BE2C (cell line): ENCODE results near the gene SMYD4.
"Not testable (repeated sequence)": the region's sequence is repeated elsewhere in the genome, so short reads cannot be mapped to it uniquely, and the experiment has no call there.

Experiments
- DNase-seq: peaks from one replicate; pipeline ENCODE4 v3.0.0-alpha.2; 2020
- H3K27me3 ChIP-seq: fragments of 250-450 bp; sonication (Bioruptor Pico); 2 replicates; pipeline ENCODE4 v1.5.1; 2020; ENCODE audit warnings: mild to moderate bottlenecking
- H3K36me3 ChIP-seq: fragments of 250-450 bp; sonication (Bioruptor Pico); 2 replicates; pipeline ENCODE4 v1.5.1; 2020; ENCODE audit warnings: mild to moderate bottlenecking
- H3K4me1 ChIP-seq: fragments of 250-450 bp; sonication (Bioruptor Pico); 2 replicates; pipeline ENCODE4 v1.5.1; 2020
- H3K4me3 ChIP-seq: 2 replicates; pipeline ENCODE4 v1.5.1; 2011; ENCODE audit warnings: low read depth, low read length
- H3K9me3 ChIP-seq: fragments of 250-450 bp; sonication (Bioruptor Pico); 2 replicates; pipeline ENCODE4 v1.5.1; 2020
- CTCF ChIP-seq: IDR thresholded peaks from 2 replicates; pipeline ENCODE4 v1.5.1; 2012; ENCODE audit warnings: mild to moderate bottlenecking, low read depth, low read length

The SMYD4 gene

GRCh38 chr17:1800712-1801111, 29.0 kb downstream of the SMYD4 start:
- DNase-seq = no peak
- no peak for TF ChIP-seq CTCF
- Histone ChIP-seq H3K9me3 (no peaks in the 10 kb centered on the region), H3K36me3 (no peaks in the 10 kb centered on the region), H3K27me3 (no peaks in the 10 kb centered on the region), H3K4me3 (no peak overlapping the region), H3K4me1 (no peaks in the 10 kb centered on the region)

GRCh38 chr17:1800240-1800639, 29.5 kb downstream of the SMYD4 start:
- DNase-seq = no peak
- H3K4me3 ChIP-seq = no peak overlapping the region
- no peak for TF ChIP-seq CTCF
- no peaks in the 10 kb centered on the region for H3K36me3 ChIP-seq
- H3K4me1 ChIP-seq = no peaks in the 10 kb centered on the region
- H3K27me3 ChIP-seq = no peaks in the 10 kb centered on the region
- H3K9me3 ChIP-seq = no peaks in the 10 kb centered on the region

GRCh38 chr17:1797846-1798245, 31.9 kb downstream of the SMYD4 start:
- not testable (repeated sequence) for H3K36me3 ChIP-seq, H3K4me3 ChIP-seq, H3K4me1 ChIP-seq, H3K27me3 ChIP-seq, H3K9me3 ChIP-seq, DNase-seq

GRCh38 chr17:1797323-1797722, 32.4 kb downstream of the SMYD4 start:
- peaks cover under 1% of the 10 kb centered on the region; the same call in 1 of the 2 replicates for H3K4me1 ChIP-seq
- H3K27me3 ChIP-seq = no peaks in the 10 kb centered on the region
- TF ChIP-seq CTCF = no peak
- no peaks in the 10 kb centered on the region for H3K9me3 ChIP-seq
- no peak overlapping the region for H3K4me3 ChIP-seq
- H3K36me3 ChIP-seq = no peaks in the 10 kb centered on the region
- peak; percentile 23 for DNase-seq

DNA sequence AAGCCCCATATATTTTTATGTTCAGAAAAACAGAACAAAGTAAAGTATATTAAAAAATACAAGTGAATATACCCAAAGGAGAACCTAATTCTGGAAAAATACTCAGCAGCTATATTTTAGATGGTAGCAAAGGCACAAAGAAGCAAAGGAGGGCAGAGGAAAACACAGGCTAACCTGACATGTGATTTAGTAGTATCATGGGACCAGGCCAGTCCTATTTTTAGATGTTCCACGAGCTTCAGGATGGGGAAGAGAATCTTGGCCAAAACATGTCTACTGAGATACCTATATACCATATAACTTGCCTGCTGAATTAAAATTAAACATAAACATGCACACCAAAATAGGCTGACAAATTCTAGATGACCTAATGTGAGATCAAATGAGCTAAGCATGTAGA, 32.9 kb downstream of the SMYD4 start:
- DNase-seq = no peak
- TF ChIP-seq CTCF = no peak
- no peaks in the 10 kb centered on the region for H3K36me3 ChIP-seq
- no peaks in the 10 kb centered on the region for H3K9me3 ChIP-seq
- peaks cover 3% of the 10 kb centered on the region; the same call in 1 of the 2 replicates for H3K4me1 ChIP-seq
- no peaks in the 10 kb centered on the region for H3K27me3 ChIP-seq
- H3K4me3 ChIP-seq = no peak overlapping the region

DNA sequence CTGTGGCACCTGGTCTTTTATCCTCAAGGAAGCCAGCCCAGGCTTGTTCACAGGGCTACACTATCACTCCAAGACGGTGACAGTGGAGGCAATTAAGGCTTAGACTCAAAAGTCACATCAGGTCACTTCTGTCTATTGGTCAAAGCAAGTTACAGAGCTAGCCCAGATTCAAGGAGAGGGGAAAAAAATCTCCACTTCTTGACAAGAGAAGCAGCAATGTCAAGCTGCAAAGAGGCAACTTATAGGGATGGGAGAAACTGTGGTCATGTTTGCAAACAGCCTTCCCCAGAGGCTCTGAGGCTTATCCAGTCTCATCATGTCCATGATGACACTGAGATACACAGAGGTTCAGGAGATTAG, 36.3 kb downstream of the SMYD4 start:
- DNase-seq = peak; percentile 55
- peaks cover 3% of the 10 kb centered on the region; the same call in 1 of the 2 replicates for H3K4me1 ChIP-seq
- no peaks in the 10 kb centered on the region for H3K9me3 ChIP-seq
- H3K36me3 ChIP-seq = no peaks in the 10 kb centered on the region
- H3K27me3 ChIP-seq = no peaks in the 10 kb centered on the region
- no peak for TF ChIP-seq CTCF
- H3K4me3 ChIP-seq = no peak overlapping the region
